K562 (cell line): ENCODE measurements around the gene F12. TPM values are rescaled to one million over a fixed set of nuclear protein-coding genes. Genes with fewer than 3 reads are reported as not detected.

Experiments
- ARID1B ChIP-seq: fragments of 450-650 bp; IDR thresholded peaks from 2 replicates; pipeline ENCODE4 v1.6.1; 2016; ENCODE audit warnings: antibody characterized with exemption, mild to moderate bottlenecking, inconsistent platforms
- ARID4B ChIP-seq: sonication (generic); formaldehyde crosslinking; IDR thresholded peaks from 2 replicates; pipeline ENCODE4 v1.8.0; 2022; ENCODE audit warnings: mild to moderate bottlenecking, missing genetic modification reagents
- CBX1 ChIP-seq: sonication (generic); IDR thresholded peaks from 2 replicates; pipeline ENCODE4 v1.6.1; 2016; ENCODE audit warnings: antibody characterized with exemption, low read depth, mild to moderate bottlenecking
- CREB1 ChIP-seq, 2 experiments: sonication (generic) in 1 of 2; formaldehyde crosslinking in 1 of 2; IDR thresholded peaks; 2 replicates each; pipeline versions ENCODE4 v1.6.1 to v1.8.0; 2012 to 2022; ENCODE audit warnings: inconsistent platforms in 1 of 2, mild to moderate bottlenecking in 1 of 2, missing genetic modification reagents in 1 of 2, moderate library complexity in 1 of 2
- NCOA6 ChIP-seq: fragments of 450-650 bp; IDR thresholded peaks from 2 replicates; pipeline ENCODE4 v1.6.1; 2017; ENCODE audit warnings: mild to moderate bottlenecking
- NR2C1 ChIP-seq, 2 experiments: fragments of 450-650 bp; IDR thresholded peaks; 2 replicates each; pipeline ENCODE4 v1.6.1; 2017; ENCODE audit warnings: mild to moderate bottlenecking in 2 of 2, antibody characterized with exemption in 1 of 2, inconsistent platforms in 1 of 2, missing compliant biosample characterization in 1 of 2, missing genetic modification characterization in 1 of 2
- NR2C2 ChIP-seq, 2 experiments: fragments of 200-800 bp in 1 of 2; sonication (Bioruptor generic) in 1 of 2; sonication (generic) in 1 of 2; formaldehyde crosslinking in 1 of 2; IDR thresholded peaks; 2 replicates each; pipeline versions ENCODE4 v1.6.1 to v1.8.0; 2016 to 2022; ENCODE audit warnings: mild to moderate bottlenecking in 1 of 2, missing compliant biosample characterization in 1 of 2, missing genetic modification characterization in 1 of 2, missing genetic modification reagents in 1 of 2
- PRDM10 ChIP-seq: fragments of 450-650 bp; IDR thresholded peaks from 2 replicates; pipeline ENCODE4 v1.6.1; 2018; ENCODE audit not compliant: partially characterized antibody
- SMARCB1 ChIP-seq: IDR thresholded peaks from 2 replicates; pipeline ENCODE4 v1.6.1; 2011; ENCODE audit warnings: improper control_type of control experiment, low read depth; ENCODE audit not compliant: insufficient read length
- ZNF592 ChIP-seq: fragments of 450-650 bp; IDR thresholded peaks from 2 replicates; pipeline ENCODE4 v1.6.1; 2017; ENCODE audit warnings: antibody characterized with exemption, mild to moderate bottlenecking
- polyA plus RNA-seq, 8 experiments: library from polyadenylated mRNA; depleted of rRNA in 4 of 8; stranded (reverse) in 5 of 8; unstranded in 3 of 8; fragments of >200 nt; fragmentation: Nextera tagmentation in 2 of 8; fragmentation: Illumina TruSeq in 1 of 8; extraction: Ambion mirVana in 2 of 8; extraction: Trizol in 1 of 8; gene quantifications; 2 replicates each; pipeline versions ENCODE4 v1.2.1 to v1.2.3, GENCODE V29; 2011 to 2014; ENCODE audit warnings: inconsistent platforms in 1 of 8, missing spikeins in 1 of 8
- total RNA-seq, 7 experiments: library from RNA; depleted of rRNA in 6 of 7; stranded (reverse); fragments of >200 nt in 6 of 7; fragmentation: Illumina TruSeq in 2 of 7; extraction: Trizol in 2 of 7; gene quantifications; 2 replicates each; pipeline versions ENCODE4 v1.2.1 to v1.2.3, GENCODE V29; 2011 to 2021; ENCODE audit warnings: low replicate concordance in 1 of 7

The F12 gene
- total and polyA plus RNA-seq, 9 of the 15 experiments (the other 6 are each of a cell fraction or from before 2014, with no cell fraction given): 0.59 to 18.3 (median 3.6) TPM

GRCh38 chr5:177364159-177364962 lies 45.0 kb downstream of the F12 start (continued):
- peak; percentile 11; the same call in 1 of the 2 replicates for TF ChIP-seq ZNF592
- no peak for TF ChIP-seq NR2C2 (CRISPR knock-in tag; IDR thresholded peaks at IDR 0.05)
- TF ChIP-seq NR2C2 (tag; IDR thresholded peaks at IDR 0.05): peak; percentile 47; the same call in 1 of the 2 replicates
- TF ChIP-seq ARID1B: 0 out of 2 replicates have a peak, but pooled peaks have one; percentile 6
- no peak for TF ChIP-seq NCOA6
- TF ChIP-seq PRDM10: peak; percentile 52
- no peak for TF ChIP-seq ARID4B (CRISPR knock-in tag)
- no peak for TF ChIP-seq SMARCB1
- TF ChIP-seq NR2C1 (IDR thresholded peaks at IDR 0.05): peak; percentile 58; the same call in 1 of the 2 replicates
- no peak for TF ChIP-seq NR2C1 (tag; IDR thresholded peaks at IDR 0.05)
- TF ChIP-seq CREB1 (IDR thresholded peaks at IDR 0.05): no peak
- TF ChIP-seq CREB1 (CRISPR knock-in tag; IDR thresholded peaks at IDR 0.05): no peak
- TF ChIP-seq CBX1: no peak
